ENCODE measurements around the gene HBB.

DNA sequence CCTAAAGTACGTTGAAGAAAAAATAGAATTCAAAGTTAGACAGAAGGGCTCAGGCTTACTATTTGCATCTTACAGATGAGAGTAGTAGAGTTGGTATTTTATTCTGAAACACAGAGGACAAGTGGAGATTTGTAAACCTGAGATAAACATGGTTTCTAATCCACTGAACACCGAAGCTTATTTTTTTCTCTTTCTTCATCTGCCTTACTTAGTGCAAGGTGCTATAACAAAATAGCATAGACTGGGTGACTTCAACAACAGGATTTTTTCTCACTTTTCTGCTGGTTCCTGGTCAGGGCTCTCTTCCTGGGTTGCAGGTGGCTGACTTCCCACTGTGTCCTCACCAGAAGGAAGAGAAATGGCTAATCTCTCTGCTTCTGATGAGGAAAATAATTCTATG lies 24.9 kb upstream of the HBB start:
- TF ChIP-seq, protein P1, sequence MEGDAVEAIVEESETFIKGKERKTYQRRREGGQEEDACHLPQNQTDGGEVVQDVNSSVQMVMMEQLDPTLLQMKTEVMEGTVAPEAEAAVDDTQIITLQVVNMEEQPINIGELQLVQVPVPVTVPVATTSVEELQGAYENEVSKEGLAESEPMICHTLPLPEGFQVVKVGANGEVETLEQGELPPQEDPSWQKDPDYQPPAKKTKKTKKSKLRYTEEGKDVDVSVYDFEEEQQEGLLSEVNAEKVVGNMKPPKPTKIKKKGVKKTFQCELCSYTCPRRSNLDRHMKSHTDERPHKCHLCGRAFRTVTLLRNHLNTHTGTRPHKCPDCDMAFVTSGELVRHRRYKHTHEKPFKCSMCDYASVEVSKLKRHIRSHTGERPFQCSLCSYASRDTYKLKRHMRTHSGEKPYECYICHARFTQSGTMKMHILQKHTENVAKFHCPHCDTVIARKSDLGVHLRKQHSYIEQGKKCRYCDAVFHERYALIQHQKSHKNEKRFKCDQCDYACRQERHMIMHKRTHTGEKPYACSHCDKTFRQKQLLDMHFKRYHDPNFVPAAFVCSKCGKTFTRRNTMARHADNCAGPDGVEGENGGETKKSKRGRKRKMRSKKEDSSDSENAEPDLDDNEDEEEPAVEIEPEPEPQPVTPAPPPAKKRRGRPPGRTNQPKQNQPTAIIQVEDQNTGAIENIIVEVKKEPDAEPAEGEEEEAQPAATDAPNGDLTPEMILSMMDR (IDR thresholded peaks at IDR 0.05): no peak
- no peak for TF ChIP-seq POLR2A (IDR thresholded peaks at IDR 0.05)

All from transverse colon (tissue), 3 donors.